ENCODE results near the gene PAFAH1B1.
"Not testable (repeated sequence)": the region's sequence is repeated elsewhere in the genome, so short reads cannot be mapped to it uniquely, and the experiment has no call there.

PAFAH1B1 gene

GRCh38 chr17:2635675-2636074, 42.2 kb downstream of the PAFAH1B1 start:
- DNase-seq, result no peak

GRCh38 chr17:2636169-2636930, 42.9 kb downstream of the PAFAH1B1 start:
- no peak for DNase-seq

GRCh38 chr17:2637422-2637821, 44.0 kb downstream of the PAFAH1B1 start:
- DNase-seq, result no peak

- DNase-seq, result no peak
Observed at GRCh38 chr17:2644971-2645370, 51.5 kb downstream of the PAFAH1B1 start.

- DNase-seq, result no peak
Observed at GRCh38 chr17:2647957-2648356, 54.5 kb downstream of the PAFAH1B1 start.

- no peak for DNase-seq
Observed at GRCh38 chr17:2649191-2649590, 55.7 kb downstream of the PAFAH1B1 start.

- DNase-seq, result not testable (repeated sequence)
Observed at GRCh38 chr17:2652911-2653310, 59.5 kb downstream of the PAFAH1B1 start.

GRCh38 chr17:2655546-2655945, 62.1 kb downstream of the PAFAH1B1 start:
- no peak for DNase-seq

GRCh38 chr17:2656283-2656682, 62.8 kb downstream of the PAFAH1B1 start:
- DNase-seq, result no peak

- DNase-seq, result not testable (repeated sequence)
Observed at GRCh38 chr17:2659337-2659736, 65.9 kb downstream of the PAFAH1B1 start.

- not testable (repeated sequence) for DNase-seq
Observed at GRCh38 chr17:2660410-2660809, 67.0 kb downstream of the PAFAH1B1 start.

GRCh38 chr17:2672026-2672425, 78.6 kb downstream of the PAFAH1B1 start:
- no peak for DNase-seq

GRCh38 chr17:2679247-2679646, 85.8 kb downstream of the PAFAH1B1 start:
- not testable (repeated sequence) for DNase-seq

GRCh38 chr17:2680961-2681360, 87.5 kb downstream of the PAFAH1B1 start:
- no peak for DNase-seq

GRCh38 chr17:2681650-2682049, 88.2 kb downstream of the PAFAH1B1 start:
- DNase-seq, result no peak

- DNase-seq, result no peak
Observed at GRCh38 chr17:2682176-2682938, 88.9 kb downstream of the PAFAH1B1 start.

GRCh38 chr17:2683912-2684311, 90.5 kb downstream of the PAFAH1B1 start:
- no peak for DNase-seq

GRCh38 chr17:2684549-2684948, 91.1 kb downstream of the PAFAH1B1 start:
- DNase-seq, result no peak

- DNase-seq, result no peak
Observed at GRCh38 chr17:2685696-2686095, 92.2 kb downstream of the PAFAH1B1 start.

- no peak for DNase-seq
Observed at GRCh38 chr17:2687074-2687418, 93.6 kb downstream of the PAFAH1B1 start.

GRCh38 chr17:2688351-2689342, 95.2 kb downstream of the PAFAH1B1 start:
- DNase-seq, result no peak
